ENCODE results near the gene PPIP5K1.

Gene PPIP5K1

GRCh38 chr15:43519196-43519595, 70.8 kb downstream of the PPIP5K1 start:
- FAIRE-seq (no peak), DNase-seq (ENCODE audit: low spot score) (no peak)

DNA sequence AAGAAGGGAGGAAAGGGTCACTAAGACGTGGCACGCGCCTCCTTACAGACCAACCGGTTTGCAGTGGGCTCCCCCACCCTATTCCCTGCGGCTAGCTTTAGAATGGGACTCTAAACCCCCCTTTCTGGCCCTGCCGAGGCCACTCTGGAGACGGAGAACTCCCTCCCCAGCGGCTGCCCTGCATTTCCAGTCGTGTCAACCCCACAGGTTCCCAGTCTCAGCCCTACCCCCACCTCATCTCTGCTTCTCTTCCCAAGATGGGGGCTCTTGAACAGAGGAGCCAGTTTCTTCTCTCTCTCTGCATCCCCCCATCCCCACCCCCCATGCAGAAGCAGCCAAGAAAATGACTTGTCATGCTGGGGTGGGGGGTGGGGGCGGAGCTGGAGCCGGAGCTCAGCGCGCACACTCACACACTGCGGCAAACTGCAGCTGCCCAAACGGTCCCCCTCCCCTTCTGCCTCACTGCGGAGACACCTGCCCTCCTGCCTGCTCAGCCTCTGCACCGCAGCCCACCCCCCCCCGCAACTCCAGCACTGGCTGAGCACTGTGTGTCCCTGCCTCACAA, 71.7 kb downstream of the PPIP5K1 start:
- no peak for FAIRE-seq
- peak; percentile 58 for DNase-seq (ENCODE audit: low spot score)

DNA sequence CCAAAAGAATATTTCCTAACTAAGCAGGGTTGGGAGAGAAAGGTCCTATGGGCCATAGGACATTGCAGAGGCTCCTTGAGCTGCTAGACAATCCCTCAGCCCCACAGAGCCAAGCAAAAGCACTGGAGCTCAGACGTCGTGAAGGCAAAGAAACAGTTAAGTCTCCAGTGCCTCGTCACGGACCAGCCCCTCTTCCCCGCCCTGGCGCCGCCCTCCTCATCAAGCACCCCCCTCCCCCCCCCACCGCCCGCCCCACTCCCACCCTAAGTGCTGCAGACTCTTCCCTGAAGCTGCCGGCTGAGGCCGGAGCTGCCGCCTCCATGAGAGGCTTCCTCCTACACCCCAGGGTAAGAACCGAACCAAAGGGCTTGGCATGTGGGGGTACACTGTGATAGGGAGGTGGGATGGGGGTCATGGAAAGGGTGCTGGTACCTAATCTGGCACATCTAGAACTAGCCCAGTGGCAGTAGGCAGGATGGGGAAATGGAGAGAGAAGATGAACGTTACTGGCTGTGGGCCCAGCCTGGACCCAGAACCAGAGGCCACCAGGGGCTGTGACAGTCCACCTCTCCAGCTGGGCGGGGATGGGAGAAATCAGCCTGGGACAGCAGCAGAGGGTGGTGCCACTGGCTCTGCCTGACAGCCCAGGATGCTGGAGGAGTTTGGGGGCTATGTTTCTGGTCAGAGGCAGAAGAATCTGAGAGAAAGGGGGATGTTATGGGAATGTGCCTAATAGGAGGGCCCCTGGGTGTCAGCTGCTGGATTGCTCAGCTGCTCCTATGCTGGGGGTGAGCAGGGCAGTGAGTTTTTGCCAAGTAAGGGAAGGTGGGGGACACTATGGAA, 72.4 kb downstream of the PPIP5K1 start, which contains the start of gene MAP1A:
Gene MAP1A, plus strand, starts transcription at position 255 of the 843 bp plus-strand sequence. CDS start 3,866 bp downstream, outside the sequence.
- DNase-seq (ENCODE audit: low spot score) (peak; percentile 50), FAIRE-seq (no peak)

DNA sequence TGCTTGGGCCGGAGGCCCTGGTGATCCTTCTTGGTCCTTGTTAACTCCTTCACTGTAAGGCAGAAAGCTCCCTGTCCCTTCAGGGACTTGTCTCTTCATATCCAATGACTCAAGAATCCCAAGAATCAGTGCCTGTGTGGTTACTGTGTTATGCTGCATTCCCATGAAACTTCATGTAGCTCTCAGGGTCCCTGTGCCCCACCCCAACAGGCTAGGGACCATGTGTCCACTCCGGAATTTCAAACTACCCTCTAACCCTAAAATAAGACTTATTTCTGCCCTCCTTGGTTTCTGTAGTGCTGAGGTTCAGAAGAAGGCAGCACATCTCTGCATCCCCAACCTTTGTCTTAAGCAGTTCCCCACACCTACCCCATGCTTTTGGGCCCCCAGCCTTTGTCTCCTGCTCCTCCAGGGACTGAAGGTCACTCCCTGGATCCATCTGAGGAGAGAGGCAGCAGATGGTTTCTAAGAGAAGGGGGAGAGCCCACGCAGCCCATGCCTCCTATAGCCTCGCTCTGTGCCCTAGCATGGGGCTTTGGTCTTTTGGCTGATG, 73.1 kb downstream of the PPIP5K1 start:
- FAIRE-seq: no peak
- no peak for DNase-seq (ENCODE audit: low spot score)

GRCh38 chr15:43516185-43516584, 73.8 kb downstream of the PPIP5K1 start:
- FAIRE-seq: no peak
- DNase-seq (ENCODE audit: low spot score): no peak

DNA sequence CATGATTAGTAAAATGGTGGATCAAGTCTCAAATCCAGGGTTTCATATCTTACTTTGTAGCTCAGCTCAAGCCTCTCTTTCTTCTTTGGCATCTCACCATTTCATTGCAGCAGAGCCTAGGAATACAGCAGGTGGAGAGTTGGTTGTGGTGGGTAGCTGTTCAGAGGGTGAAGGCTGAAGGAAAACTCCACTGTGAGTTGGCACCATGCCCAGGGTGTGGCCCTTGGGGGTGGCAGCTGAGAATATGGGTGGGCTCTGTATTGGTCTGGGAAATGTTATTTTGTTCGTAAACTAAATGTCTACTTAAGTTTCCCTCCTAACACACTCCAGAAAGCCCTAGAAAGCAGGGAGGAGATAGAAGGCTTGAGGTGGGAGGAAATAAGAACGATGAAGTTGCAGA, 74.3 kb downstream of the PPIP5K1 start:
- DNase-seq (ENCODE audit: low spot score) (no peak), FAIRE-seq (no peak)

- DNase-seq (ENCODE audit: low spot score): no peak
- no peak for FAIRE-seq
These were observed 75.6 kb downstream of the PPIP5K1 start for GRCh38 chr15:43514241-43515057.

GRCh38 chr15:43513550-43513949, 76.5 kb downstream of the PPIP5K1 start:
- DNase-seq (ENCODE audit: low spot score) (no peak), FAIRE-seq (no peak)

DNA sequence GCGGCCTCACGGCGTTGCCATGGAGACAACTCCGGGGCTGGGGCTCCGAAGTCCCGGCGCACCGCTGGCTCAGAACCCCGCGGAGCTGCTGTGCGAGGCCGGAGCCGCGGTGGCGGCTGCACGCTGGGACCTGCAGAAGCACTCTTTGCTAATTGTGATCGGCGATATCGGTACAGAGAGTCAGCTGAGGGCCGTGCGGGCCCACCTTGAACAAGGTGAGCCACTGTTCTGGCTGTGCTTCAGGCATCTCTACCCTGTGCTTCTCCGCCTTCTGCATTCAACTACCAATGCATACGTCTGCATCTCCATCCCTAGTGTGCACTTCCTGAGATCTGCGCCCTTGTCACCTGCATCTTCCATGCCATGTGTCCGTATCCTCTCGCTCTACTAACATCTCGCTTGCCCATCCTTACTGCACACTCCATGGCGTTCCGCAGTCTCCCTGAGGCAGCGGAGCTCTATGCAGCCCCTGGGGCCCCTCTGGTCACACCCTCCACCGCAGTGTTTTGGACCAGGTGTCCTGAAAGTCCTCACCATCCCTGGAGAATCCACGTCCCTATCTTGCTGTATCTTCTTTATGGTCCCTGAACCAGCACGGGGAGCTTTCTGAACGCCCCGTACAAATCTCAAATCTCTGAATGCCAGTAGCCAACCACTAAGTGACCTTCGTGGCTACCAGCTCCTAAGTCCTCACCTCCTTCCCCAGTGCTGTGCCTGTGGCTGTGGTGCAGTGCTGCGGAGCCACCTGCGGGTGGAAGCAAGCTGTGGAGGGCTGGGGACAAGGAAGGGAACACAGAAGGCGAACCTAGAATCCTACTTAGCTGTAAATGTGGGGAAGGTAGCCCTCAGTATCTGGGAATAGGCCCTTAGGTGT, 78.8 kb downstream of the PPIP5K1 start:
- peak; percentile 26 for DNase-seq (ENCODE audit: low spot score)
- FAIRE-seq: peak; percentile 9

DNA sequence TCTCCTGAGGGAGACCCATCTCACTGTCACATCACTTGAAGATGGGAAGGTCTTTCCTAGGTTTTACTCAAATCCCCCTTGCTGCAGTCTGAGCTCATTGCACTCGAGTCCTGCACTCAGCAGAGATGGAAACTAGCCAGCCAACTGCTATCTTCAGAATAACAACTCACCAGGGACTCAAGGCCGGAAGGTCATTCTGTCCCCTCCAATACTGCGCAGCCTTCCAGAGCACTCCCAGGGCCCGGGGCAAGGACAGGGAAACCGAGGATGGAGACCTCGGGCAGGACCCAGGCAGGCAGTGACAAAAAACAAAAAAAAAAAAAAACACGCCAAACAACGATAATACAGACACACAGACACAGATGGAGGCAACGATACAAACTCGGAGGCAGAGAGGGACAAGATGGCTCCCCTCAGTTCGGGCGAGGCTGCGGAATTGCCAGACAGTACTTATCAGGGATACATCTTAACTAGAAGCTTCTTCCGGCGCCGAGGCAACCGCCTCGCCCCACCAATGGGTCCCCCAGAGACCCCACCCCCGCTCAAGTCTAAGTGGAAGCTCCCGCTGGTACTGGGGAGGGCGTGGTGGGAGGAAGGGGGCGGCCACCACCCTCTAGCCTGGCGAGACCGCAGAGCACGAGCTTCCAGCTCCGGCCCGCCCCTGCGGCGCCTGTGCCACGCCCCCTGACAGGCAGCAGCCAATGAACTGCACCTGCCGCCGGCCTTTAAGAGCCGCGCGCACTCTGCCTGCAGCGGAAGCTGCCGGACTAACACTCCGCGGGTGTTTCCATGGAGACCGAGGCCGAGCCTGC, 79.6 kb downstream of the PPIP5K1 start:
- DNase-seq (ENCODE audit: low spot score) (peak; percentile 99), FAIRE-seq (peak; percentile 5)

DNA sequence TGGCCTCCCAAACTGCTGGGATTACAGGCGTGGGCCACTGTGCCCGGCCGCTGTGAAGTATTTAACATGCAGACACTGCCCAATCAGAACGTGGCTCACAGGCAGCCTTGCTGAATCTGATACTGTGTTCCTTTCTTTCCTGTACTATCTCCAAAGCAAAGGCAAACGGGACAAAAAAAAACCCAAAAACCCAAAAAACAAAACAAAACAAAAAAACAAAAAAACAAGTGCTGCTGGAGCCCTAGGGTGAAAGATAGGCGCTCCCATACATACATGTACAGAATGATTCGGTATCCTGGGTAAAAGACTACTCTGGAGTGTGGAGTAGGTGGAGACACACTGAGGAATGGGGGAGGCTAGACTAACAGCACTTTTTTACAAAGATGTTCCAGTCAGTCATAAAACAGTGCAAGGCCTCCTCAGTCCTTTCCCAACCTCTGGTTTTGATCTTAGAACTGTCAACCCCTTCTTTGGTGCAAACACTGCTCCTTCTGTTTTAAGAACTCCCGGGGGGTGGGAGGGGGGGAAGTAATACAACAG, 80.3 kb downstream of the PPIP5K1 start:
- DNase-seq (ENCODE audit: low spot score) (no peak), FAIRE-seq (no peak)

DNA sequence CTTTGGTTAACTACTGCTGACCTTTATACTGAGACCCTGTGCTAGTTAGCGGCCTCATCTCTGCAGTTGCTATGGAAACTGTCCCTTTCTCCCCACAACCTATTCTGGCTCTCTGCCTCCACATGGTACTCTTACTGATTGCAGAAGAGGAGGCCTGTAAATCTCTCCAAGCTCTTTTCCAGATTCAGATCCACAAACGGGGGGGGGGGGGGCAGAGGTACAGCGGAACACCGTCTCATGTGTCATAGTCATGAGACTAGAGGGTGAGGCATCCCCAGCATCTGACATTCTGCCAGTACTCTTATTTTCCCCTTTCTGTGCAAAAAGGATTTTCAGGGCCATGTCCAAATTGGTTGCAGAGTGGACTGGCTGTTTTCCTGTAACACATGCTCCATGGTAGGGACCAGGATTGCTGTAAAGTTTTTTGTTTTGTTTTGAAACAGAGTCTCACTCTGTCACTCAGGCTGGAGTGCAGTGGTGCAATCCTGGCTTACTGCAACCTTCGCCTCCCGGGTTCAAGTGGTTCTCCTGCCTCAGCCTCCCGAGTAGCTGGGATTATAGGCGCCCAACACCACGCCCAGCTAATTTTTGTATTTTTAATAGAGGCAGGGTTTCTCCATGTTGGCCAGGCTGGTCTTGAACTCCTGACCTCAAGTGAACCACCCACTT, 80.9 kb downstream of the PPIP5K1 start:
- DNase-seq (ENCODE audit: low spot score) (no peak), FAIRE-seq (no peak)

DNA sequence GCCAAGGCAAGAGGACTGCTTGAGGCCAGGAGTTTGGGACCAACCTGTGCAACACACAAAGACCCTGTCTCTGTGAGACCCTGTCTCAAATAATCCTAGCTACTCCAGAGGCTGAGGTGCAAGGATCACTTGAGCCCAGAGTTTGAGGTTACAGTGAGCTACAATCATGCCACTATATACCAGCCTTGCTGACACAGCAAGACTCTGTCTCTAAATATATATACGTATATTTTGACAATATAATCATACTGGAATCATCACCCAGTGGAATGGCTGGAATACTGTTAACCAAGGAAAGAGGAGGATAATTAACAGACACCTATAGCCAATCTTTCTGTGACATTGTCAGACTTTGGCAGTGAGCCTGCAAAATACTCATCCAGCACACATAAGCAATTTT, 81.6 kb downstream of the PPIP5K1 start:
- DNase-seq (ENCODE audit: low spot score) (no peak), FAIRE-seq (no peak)

DNA sequence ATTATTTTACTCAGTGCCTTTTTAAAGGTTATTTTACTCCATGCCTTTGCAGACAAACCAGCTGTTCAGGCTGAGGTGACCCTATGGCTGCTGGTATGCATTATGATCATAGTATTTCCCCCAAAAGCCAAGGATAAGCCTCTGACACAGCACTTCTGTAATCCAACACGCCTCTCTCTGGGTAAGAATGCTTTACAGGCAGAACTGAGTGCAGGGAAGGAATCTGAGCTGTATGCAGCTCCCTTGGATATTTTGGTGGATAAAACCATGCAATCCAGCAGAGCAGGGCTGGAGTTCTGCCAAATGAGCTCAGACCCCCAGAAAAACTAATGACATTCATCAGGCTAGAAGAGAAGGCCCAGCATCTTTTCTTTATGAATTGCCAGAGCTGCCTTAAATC, 84.3 kb downstream of the PPIP5K1 start:
- no peak for DNase-seq (ENCODE audit: low spot score)
- no peak for FAIRE-seq

GRCh38 chr15:43499635-43500034, 90.4 kb downstream of the PPIP5K1 start:
- no peak for DNase-seq (ENCODE audit: low spot score)

DNA sequence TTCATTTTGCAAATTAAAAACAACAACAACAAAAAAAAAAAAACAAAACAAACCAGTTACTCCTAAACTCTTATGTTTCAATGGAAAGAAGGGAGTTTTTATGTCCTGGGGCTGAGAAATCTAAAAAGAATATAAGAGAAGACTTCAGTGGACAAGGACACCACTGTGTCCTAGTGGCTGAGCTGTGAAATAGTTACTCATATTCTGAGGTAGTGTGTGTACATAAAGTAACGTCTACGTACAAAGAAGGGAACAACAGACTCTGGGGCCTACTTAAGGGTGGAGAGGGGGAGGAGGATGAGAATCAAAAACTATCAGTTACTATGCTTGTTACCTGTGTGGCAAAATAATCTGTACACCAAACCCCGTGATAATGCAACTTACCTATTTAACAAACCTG, 91.0 kb downstream of the PPIP5K1 start:
- DNase-seq (ENCODE audit: low spot score): no peak
- FAIRE-seq: no peak

More at GRCh38 chr15:43499635-43500034, 90.4 kb downstream of the PPIP5K1 start:
- no peak for FAIRE-seq

DNA sequence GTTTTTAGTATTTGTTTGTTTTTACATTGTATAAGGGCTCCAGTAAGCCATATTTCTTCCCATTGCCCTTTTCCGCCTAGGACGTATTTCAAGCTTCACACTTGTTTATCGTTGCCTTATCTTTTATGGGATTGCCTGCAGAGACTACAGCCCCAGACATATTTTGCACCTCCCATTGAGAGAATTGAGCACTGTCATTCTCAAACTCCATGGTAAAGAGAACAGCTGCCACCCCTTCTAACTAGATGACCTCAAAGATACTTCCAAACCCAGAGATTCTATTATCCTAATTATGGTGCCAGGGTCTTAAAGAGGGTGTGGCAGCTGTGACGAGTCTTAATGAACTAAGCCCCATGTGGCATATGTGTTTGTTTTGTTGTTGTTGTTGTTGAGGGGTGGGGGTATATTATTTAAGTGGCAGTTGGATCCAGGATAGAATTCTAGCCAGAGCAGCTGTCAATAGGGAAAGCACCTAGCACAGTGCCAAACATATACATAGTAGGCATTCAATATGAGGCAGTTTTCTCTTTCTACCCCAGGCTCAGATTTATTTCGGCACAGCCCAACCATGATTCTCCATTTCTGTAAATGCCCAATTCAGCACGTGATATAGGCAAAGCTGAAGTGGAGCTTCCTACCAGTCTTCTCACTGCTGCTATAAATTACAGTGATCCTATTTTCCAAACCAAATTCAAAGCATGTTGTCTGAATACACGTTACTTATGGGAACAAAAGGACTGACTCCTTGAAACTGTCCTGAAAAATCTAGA, 96.1 kb downstream of the PPIP5K1 start:
- no peak for FAIRE-seq
- no peak for DNase-seq (ENCODE audit: low spot score)

Measured in urothelium cell line (cell line).